SK-N-MC (cell line): ENCODE data around the gene FBXW11.

Experiments used
- DNase-seq: peaks from one replicate; pipeline ENCODE4 v3.0.0-alpha.2; 2011; ENCODE audit warnings: low read depth, low spot score
- H3K27ac ChIP-seq: fragments of 200-600 bp; sonication (generic); 2 replicates; pipeline ENCODE4 v1.5.1; 2016; ENCODE audit warnings: mixed run types
- H3K36me3 ChIP-seq: fragments of 200-600 bp; sonication (generic); 2 replicates; pipeline ENCODE4 v1.6.1; 2017; ENCODE audit warnings: antibody characterized with exemption, low read length, mixed read lengths; ENCODE audit not compliant: insufficient read depth
- H3K4me3 ChIP-seq: fragments of 200-600 bp; sonication (generic); 2 replicates; pipeline ENCODE4 v1.5.1; 2016
- H3K9ac ChIP-seq: fragments of 200-600 bp; sonication (generic); 2 replicates; pipeline ENCODE4 v1.8.0; 2017; ENCODE audit warnings: mixed run types, mixed read lengths; ENCODE audit not compliant: insufficient read length
- H3K9me3 ChIP-seq: fragments of 200-600 bp; sonication (generic); 2 replicates; pipeline ENCODE4 v1.6.1; 2017; ENCODE audit warnings: low read depth, mild to moderate bottlenecking, antibody characterized with exemption, low read length, moderate library complexity, mixed read lengths
- EZH2 ChIP-seq: fragments of 200-600 bp; sonication (generic); IDR thresholded peaks from one replicate; pipeline ENCODE4 v1.6.1; 2017; ENCODE audit warnings: antibody characterized with exemption
- FOXP2 ChIP-seq: optimal IDR thresholded peaks from 2 replicates; pipeline ENCODE3; 2011; ENCODE audit warnings: mild to moderate bottlenecking, moderate library complexity; ENCODE audit not compliant: insufficient read depth; ENCODE audit errors: extremely low read length, control extremely low read depth
- POLR2AphosphoS5 ChIP-seq: IDR thresholded peaks from 2 replicates; pipeline ENCODE4 v1.6.1; 2012; ENCODE audit warnings: mild to moderate bottlenecking, low read depth, low read length, borderline replicate concordance

Gene FBXW11

GRCh38 chr5:171913987-171914273 is 92.5 kb downstream of the FBXW11 start:
- Histone ChIP-seq H3K27ac (no peak overlapping the region), H3K9me3 (no peaks in the 10 kb centered on the region), H3K9ac (no peak overlapping the region), H3K36me3 (peaks cover 7% of the 10 kb centered on the region; the same call in 1 of the 2 replicates), H3K4me3 (no peak overlapping the region)
- no peak for DNase-seq
- no peak for TF ChIP-seq POLR2AphosphoS5
- TF ChIP-seq EZH2: no peak
- TF ChIP-seq FOXP2: no peak

GRCh38 chr5:171911152-171911551 is 95.3 kb downstream of the FBXW11 start:
- TF ChIP-seq EZH2 (no peak), POLR2AphosphoS5 (no peak), FOXP2 (no peak)
- Histone ChIP-seq H3K9ac (no peak overlapping the region), H3K27ac (no peak overlapping the region), H3K36me3 (peaks cover 7% of the 10 kb centered on the region; the same call in 1 of the 2 replicates), H3K4me3 (no peak overlapping the region), H3K9me3 (no peaks in the 10 kb centered on the region)
- DNase-seq: no peak

- H3K4me3 ChIP-seq: no peak overlapping the region
- peaks cover 7% of the 10 kb centered on the region; the same call in 1 of the 2 replicates for H3K36me3 ChIP-seq
- no peak overlapping the region for H3K9ac ChIP-seq
- no peaks in the 10 kb centered on the region for H3K9me3 ChIP-seq
- DNase-seq: no peak
- no peak overlapping the region for H3K27ac ChIP-seq
- TF ChIP-seq FOXP2: no peak
- no peak for TF ChIP-seq POLR2AphosphoS5
- TF ChIP-seq EZH2: no peak
Measured at GRCh38 chr5:171908638-171909037, 97.8 kb downstream of the FBXW11 start.

GRCh38 chr5:171907725-171908343 is 98.6 kb downstream of the FBXW11 start:
- no peak for DNase-seq
- H3K4me3 ChIP-seq: no peak overlapping the region
- H3K36me3 ChIP-seq: peaks cover 7% of the 10 kb centered on the region; the same call in 1 of the 2 replicates
- no peaks in the 10 kb centered on the region for H3K9me3 ChIP-seq
- H3K27ac ChIP-seq: no peak overlapping the region
- no peak for TF ChIP-seq EZH2
- no peak overlapping the region for H3K9ac ChIP-seq

GRCh38 chr5:171906703-171907590 is 99.5 kb downstream of the FBXW11 start:
- H3K27ac ChIP-seq: no peak overlapping the region

GRCh38 chr5:171906066-171906570 is 100.3 kb downstream of the FBXW11 start:
- no peak for DNase-seq
- Histone ChIP-seq H3K36me3 (peaks cover 7% of the 10 kb centered on the region; the same call in 1 of the 2 replicates), H3K9ac (no peak overlapping the region), H3K27ac (no peak overlapping the region), H3K9me3 (no peaks in the 10 kb centered on the region), H3K4me3 (no peak overlapping the region)
- TF ChIP-seq EZH2 (no peak), POLR2AphosphoS5 (no peak), FOXP2 (no peak)

More at GRCh38 chr5:171906703-171907590, 99.5 kb downstream of the FBXW11 start:
- DNase-seq: no peak
- Histone ChIP-seq H3K9ac (no peak overlapping the region), H3K36me3 (peaks cover 7% of the 10 kb centered on the region; the same call in 1 of the 2 replicates), H3K4me3 (no peak overlapping the region), H3K9me3 (no peaks in the 10 kb centered on the region)
- no peak for TF ChIP-seq POLR2AphosphoS5
- TF ChIP-seq EZH2: no peak
- no peak for TF ChIP-seq FOXP2

GRCh38 chr5:171904886-171905285 is 101.6 kb downstream of the FBXW11 start:
- Histone ChIP-seq H3K9ac (no peak overlapping the region), H3K9me3 (no peaks in the 10 kb centered on the region), H3K36me3 (peaks cover 4% of the 10 kb centered on the region; the same call in 1 of the 2 replicates), H3K27ac (no peak overlapping the region), H3K4me3 (no peak overlapping the region)
- DNase-seq: no peak
- TF ChIP-seq EZH2: no peak
- no peak for TF ChIP-seq POLR2AphosphoS5
- no peak for TF ChIP-seq FOXP2

- H3K4me3 ChIP-seq: no peak overlapping the region
- TF ChIP-seq FOXP2: no peak
- TF ChIP-seq EZH2: no peak
- no peak for TF ChIP-seq POLR2AphosphoS5
- H3K9ac ChIP-seq: no peak overlapping the region
- DNase-seq: no peak
- H3K36me3 ChIP-seq: no peaks in the 10 kb centered on the region
- no peaks in the 10 kb centered on the region for H3K9me3 ChIP-seq
- H3K27ac ChIP-seq: no peak overlapping the region
Measured at GRCh38 chr5:171901764-171902163, 104.7 kb downstream of the FBXW11 start.
